ENCODE measurements around the gene CTIF.

- TF ChIP-seq POLR2AphosphoS5 (IDR thresholded peaks at IDR 0.05; ENCODE audit: borderline replicate concordance, low read depth, low read length) (no peak), EZH2 (IDR thresholded peaks at IDR 0.05) (no peak), FOXP2 (optimal IDR thresholded peaks at IDR 0.05; ENCODE audit: control extremely low read depth, extremely low read length, insufficient read depth) (no peak)
Observed at GRCh38 chr18:48718251-48718959, 179.6 kb downstream of the CTIF start.
